ENCODE data around the gene PITPNC1. TPM values are rescaled to one million over a fixed set of nuclear protein-coding genes. Genes with fewer than 3 reads are reported as not detected.

The PITPNC1 gene
- total RNA-seq, 1 experiment from 2014 or later = 37.5 TPM

GRCh38 chr17:67379251-67379630, 2.2 kb downstream of the PITPNC1 start:
- peak overlapping the region; percentile 69 to 87 for H3K4me3 Mint-ChIP-seq
- H3K4me1 Mint-ChIP-seq = peaks cover 31 to 34% of the 10 kb centered on the region in 2 experiments
- no peak overlapping the region for H2BK20ac ChIP-seq (ENCODE audit: low read depth, low read length, poor library complexity, severe bottlenecking)
- TF ChIP-seq CTCF (conservative IDR thresholded peaks at IDR 0.05) = no peak
- peak overlapping the region; percentile 8 for H3K18ac ChIP-seq (ENCODE audit: insufficient read length, low read depth, low read length)
- peaks cover 8 to 12% of the 10 kb centered on the region in 2 experiments for H3K9me3 Mint-ChIP-seq
- H3K79me1 ChIP-seq (ENCODE audit: insufficient read depth, low read depth, low read length, poor library complexity, severe bottlenecking) = no peaks in the 10 kb centered on the region
- H4K8ac ChIP-seq (replicated peaks; ENCODE audit: insufficient read length, low read depth, low read length) = no peak overlapping the region
- H3K23me2 ChIP-seq (ENCODE audit: insufficient read length, low read depth, low read length, poor library complexity, severe bottlenecking) = peaks cover 11% of the 10 kb centered on the region
- H2BK120ac ChIP-seq (ENCODE audit: low read depth, low read length, poor library complexity, severe bottlenecking) = no peak overlapping the region
- no peak overlapping the region for H3K56ac ChIP-seq (ENCODE audit: insufficient read length, low read depth, low read length)
- peaks cover 24 to 26% (median 25%) of the 10 kb centered on the region in 3 experiments for H3K36me3 Mint-ChIP-seq (ENCODE audit: insufficient read depth in 1 of 3, low read depth in 3 of 3)
- H3K4ac ChIP-seq (ENCODE audit: low read depth, low read length) = no peak overlapping the region
- H3K27ac Mint-ChIP-seq = peak overlapping the region in 2 of 3 experiments; percentile 26 to 97; a peak in 5 of 7 replicates
- H4K5ac ChIP-seq (ENCODE audit: insufficient read length, low read depth, low read length) = no peak overlapping the region
- H2BK15ac ChIP-seq (ENCODE audit: low read depth, low read length) = no peak overlapping the region
- peaks cover 3% of the 10 kb centered on the region; the same call in 1 of the 2 replicates for H3K79me2 ChIP-seq (ENCODE audit: insufficient read depth, low read length)
- no peak overlapping the region for H2AFZ ChIP-seq (ENCODE audit: low read length)
- 0 out of 2 replicates have a peak overlapping the region, but pooled peaks have one; percentile 1 for H3K14ac ChIP-seq (ENCODE audit: insufficient read depth, low read length)
- H3T11ph ChIP-seq (ENCODE audit: low read length) = no peak overlapping the region
- H2BK5ac ChIP-seq (ENCODE audit: insufficient read length, low read length) = no peak overlapping the region
- H4K91ac ChIP-seq (ENCODE audit: insufficient read length, low read depth, low read length) = no peak overlapping the region
- peaks cover 2% of the 10 kb centered on the region; the same call in 1 of the 2 replicates for H3K4me1 ChIP-seq (ENCODE audit: insufficient read depth, low read length)
- no peaks in the 10 kb centered on the region for H3K9me3 ChIP-seq (ENCODE audit: control insufficient read depth, low read depth, low read length)
- no peaks in the 10 kb centered on the region for H4K20me1 ChIP-seq (ENCODE audit: control insufficient read depth, insufficient read depth, insufficient read length)
- H3K23ac ChIP-seq (ENCODE audit: insufficient read length, low read depth, low read length) = no peak overlapping the region
- WGBS (ENCODE audit: extremely low coverage, insufficient read length, low lambda C conversion rate) = no CpG with 5 or more reads among the region's 8 CpGs
- H2BK12ac ChIP-seq (ENCODE audit: insufficient read length, low read depth, low read length) = no peak overlapping the region
- H3K27ac ChIP-seq (ENCODE audit: insufficient read length, low read depth, low read length) = no peak overlapping the region
- peak overlapping the region; percentile 29 for H3K9ac ChIP-seq (ENCODE audit: extremely low read depth, insufficient read length, low read length)
- no peaks in the 10 kb centered on the region for H3K27me3 Mint-ChIP-seq (ENCODE audit: low read depth)
- peak overlapping the region; percentile 59 for H3K4me2 ChIP-seq (ENCODE audit: insufficient read depth, insufficient read length, low read length)
- no peaks in the 10 kb centered on the region for H3K27me3 ChIP-seq (ENCODE audit: insufficient read depth, low read length)
- H2AK5ac ChIP-seq (ENCODE audit: insufficient read length, low read length) = no peak overlapping the region
- DNase-seq = no peak

Data from H9 (cell line).